K562 (cell line): ENCODE data around the gene SPX.

Source experiments
- CEBPZ ChIP-seq: fragments of 150-350 bp; IDR thresholded peaks from 2 replicates; pipeline ENCODE4 v1.6.1; 2014; ENCODE audit warnings: low read depth, mild to moderate bottlenecking, low read length, borderline replicate concordance
- DNMT1 ChIP-seq: fragments of 450-650 bp; IDR thresholded peaks from 2 replicates; pipeline ENCODE4 v1.6.1; 2016; ENCODE audit warnings: antibody characterized with exemption, mild to moderate bottlenecking
- GABPB1 ChIP-seq: sonication (generic); formaldehyde crosslinking; IDR thresholded peaks from 2 replicates; pipeline ENCODE4 v1.8.0; 2022; ENCODE audit warnings: mild to moderate bottlenecking, missing genetic modification reagents
- HIVEP1 ChIP-seq: fragments of 250-450 bp; sonication (Bioruptor Pico); IDR thresholded peaks from 2 replicates; pipeline ENCODE4 v1.4.0; 2020; ENCODE audit warnings: mild to moderate bottlenecking
- POLR2AphosphoS2 ChIP-seq: IDR thresholded peaks from 2 replicates; pipeline ENCODE4 v1.6.1; 2012; ENCODE audit warnings: low read length, improper control_type of control experiment
- TAF1 ChIP-seq: IDR thresholded peaks from 2 replicates; pipeline ENCODE4 v1.6.1; 2011; ENCODE audit warnings: mild to moderate bottlenecking, low read length, moderate library complexity; ENCODE audit not compliant: insufficient read depth, control insufficient read depth, severe bottlenecking; ENCODE audit errors: extremely low read depth
- ZNF668 ChIP-seq: fragments of 250-450 bp; sonication (Bioruptor Pico); IDR thresholded peaks from 2 replicates; pipeline ENCODE4 v1.8.0; 2022; ENCODE audit warnings: mild to moderate bottlenecking, inconsistent platforms

GRCh38 chr12:21485998-21486397, 40.1 kb upstream of the SPX start:
- TF ChIP-seq GABPB1 (CRISPR knock-in tag) (no peak), TAF1 (no peak), DNMT1 (no peak), POLR2AphosphoS2 (no peak), CEBPZ (no peak), ZNF668 (CRISPR knock-in tag) (no peak), HIVEP1 (CRISPR knock-in tag) (no peak)
